Cardiac atrium fibroblast (primary cell): Measurements from ENCODE around the gene SRRT. TPM values are rescaled to one million over a fixed set of nuclear protein-coding genes. Genes with fewer than 3 reads are reported as not detected.

Experiments used
- total RNA-seq: library from RNA; depleted of rRNA; stranded (reverse); fragments of >200 nt; gene quantifications from 2 replicates; pipeline ENCODE4 v1.2.3, GENCODE V29; 2015

SRRT gene
- total RNA-seq = 43.1 and 52.2 TPM in 2 replicates

DNA sequence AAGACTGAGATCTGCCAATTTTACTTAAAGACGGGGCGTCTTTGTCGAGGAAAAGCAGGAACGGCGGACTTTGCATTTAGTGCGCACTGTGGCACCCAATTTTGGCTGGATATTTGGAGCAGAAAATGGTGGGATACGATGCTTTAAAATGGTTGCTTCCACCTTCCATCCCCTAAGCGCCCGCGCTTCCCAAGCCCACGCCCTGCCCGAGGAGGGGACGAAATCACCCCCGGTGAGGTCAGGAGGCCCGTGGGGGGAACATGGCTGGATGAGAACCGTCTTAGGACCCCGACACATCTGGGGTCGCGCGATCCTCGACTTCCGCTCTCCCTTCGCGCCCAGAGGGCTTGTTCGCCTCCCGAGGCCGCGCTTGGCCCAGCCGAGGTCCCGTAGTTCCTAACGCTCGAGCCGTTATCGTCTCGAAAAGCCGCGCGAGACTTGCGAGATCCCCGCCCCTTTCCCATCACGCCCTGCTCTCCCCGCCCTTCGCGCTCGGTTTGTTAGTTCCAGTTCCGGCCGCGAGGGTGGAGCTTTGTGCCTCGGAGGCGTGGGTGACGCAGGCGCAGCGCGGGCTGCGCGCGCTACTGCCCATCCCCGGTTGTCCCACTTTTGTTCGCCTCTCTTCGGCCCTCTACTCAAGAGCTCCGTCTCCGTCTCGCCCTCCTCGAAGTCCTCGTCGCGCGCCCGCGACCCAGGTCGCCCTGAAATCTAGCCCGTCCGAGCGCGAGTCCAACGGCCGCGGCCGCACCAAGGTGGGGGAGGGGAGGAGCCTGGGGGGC lies at the start of gene SRRT:
Gene SRRT (plus strand): TSS at position 527 of the 779 bp plus-strand sequence. CDS start 488 bp downstream, outside the sequence.

DNA sequence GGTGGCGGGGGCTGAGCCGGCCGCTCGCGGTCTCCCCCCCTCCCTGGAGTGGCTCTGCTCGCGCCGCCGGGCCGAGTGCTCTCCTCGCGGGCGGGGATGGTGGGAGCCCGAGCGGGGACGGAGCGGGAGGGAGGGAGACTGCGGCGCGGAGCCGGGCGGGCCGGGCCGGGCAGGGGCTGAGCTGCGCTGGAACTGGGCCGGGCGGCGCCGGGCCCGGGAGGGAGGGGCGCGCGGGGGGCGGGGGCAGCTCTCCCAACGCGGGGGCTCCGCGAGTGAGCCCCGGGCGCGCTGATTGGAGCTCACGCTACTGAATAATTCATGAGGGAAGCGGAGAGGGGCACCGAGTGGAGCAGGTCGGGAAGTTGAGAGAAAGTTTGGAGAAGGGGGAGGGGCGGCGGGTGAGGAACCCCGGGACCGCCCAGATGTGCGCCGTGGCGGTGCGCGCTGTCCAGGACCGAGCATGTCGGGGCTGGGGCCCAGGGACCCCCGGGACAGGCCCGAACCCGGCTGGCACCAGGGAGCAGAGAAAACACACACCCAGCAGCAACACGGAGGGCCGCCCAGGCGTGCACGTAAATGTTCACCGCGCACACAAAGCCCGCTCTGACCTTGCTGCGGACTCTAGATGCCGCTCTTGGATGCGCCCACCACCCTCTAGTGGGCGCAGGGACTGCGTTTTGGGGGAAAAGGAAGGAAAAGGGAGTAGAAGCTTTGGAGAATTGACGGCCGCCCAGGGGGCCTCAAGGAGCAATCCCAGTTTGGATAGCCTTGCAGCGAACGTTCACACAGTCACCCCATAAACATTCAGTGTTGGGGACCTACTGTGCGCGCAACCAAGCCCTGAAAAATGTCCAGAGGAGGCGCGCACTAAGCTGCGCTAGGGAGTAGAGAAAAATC lies 47.3 kb upstream of the SRRT start, which contains the start of gene EPHB4:
Gene EPHB4 (minus strand): TSS at position 194 of the 897 bp plus-strand sequence. CDS start 493 bp downstream, outside the sequence.

DNA sequence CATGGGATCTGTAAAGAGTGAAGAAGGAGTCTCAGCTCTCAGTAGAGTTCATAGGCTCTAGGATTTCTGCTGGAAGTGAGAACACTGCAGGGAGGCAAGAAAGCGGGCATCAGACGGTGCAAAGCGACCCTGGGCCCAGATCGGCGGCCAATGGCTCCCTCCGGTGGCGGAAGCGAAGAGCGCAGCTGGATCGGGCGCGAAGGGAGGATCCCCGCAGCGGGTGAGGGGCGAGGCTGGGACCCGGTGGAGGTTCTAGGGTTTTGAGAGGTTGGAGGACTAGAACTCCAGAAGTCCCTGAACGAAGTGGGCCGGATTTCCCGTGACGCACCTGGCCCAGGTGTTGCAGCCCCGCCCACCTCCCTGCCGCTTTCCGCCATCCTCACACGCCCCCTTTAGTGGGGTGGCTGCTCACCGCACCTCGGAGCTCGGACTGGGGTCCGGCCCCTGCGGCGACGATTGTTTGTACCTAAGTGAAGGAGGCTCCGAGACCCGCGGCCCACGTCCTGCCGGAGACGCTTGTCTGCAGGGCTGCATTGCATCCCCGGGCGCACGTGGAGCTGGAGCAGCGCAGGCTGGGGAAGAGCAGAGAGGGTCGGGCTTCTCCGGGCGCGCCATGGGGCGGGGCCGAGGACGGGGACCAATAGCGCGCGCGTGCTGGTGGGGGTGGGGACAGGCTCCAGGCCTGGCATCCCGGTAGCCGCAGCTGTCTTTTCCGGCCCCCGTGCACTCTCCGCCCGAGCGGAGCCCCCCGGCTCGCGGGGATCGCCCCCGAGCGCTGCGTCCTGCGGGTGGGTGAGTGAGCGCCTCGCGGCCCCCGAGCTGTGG lies 22.6 kb upstream of the SRRT start, which contains the start of gene SLC12A9:
Gene SLC12A9 (plus strand): TSS at position 666 of the 825 bp plus-strand sequence. CDS start 1,485 bp downstream, outside the sequence.

DNA sequence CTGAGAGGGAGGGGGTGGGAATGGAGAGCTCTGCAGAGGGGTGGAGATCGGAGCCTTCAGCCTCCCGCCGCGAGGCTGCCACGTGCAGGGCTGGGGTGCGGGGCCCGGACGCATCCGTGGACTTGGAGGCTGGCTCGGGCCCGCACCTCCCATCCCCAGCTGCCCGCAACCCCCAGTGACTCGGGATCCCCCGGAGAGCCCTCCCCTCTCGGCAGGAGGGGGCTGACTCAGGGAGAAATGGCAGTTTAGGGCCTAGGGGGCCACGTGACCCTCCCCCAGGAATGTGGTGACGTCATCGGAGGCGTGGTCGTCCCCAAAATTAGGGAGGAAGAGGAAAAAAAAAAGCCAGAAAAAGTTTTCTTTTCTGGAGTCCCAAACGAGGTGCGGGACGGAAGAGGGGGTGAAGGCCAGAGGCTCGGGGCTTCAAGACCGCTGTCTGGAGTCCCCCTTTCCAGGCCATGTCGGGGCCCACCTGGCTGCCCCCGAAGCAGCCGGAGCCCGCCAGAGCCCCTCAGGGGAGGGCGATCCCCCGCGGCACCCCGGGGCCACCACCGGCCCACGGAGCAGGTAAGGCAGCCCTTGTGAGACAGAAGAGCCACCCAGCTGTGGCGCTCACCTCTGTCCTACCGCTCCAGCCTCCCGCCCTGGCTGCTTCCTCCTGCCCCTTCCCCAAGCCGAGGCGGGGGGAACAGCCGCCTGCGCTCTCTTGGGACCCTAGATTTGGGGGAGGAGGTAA lies 7.7 kb upstream of the SRRT start, which contains the start of gene TRIP6:
Gene TRIP6 (plus strand): TSS at position 348 of the 736 bp plus-strand sequence. CDS start 111 bp downstream, at position 459.

DNA sequence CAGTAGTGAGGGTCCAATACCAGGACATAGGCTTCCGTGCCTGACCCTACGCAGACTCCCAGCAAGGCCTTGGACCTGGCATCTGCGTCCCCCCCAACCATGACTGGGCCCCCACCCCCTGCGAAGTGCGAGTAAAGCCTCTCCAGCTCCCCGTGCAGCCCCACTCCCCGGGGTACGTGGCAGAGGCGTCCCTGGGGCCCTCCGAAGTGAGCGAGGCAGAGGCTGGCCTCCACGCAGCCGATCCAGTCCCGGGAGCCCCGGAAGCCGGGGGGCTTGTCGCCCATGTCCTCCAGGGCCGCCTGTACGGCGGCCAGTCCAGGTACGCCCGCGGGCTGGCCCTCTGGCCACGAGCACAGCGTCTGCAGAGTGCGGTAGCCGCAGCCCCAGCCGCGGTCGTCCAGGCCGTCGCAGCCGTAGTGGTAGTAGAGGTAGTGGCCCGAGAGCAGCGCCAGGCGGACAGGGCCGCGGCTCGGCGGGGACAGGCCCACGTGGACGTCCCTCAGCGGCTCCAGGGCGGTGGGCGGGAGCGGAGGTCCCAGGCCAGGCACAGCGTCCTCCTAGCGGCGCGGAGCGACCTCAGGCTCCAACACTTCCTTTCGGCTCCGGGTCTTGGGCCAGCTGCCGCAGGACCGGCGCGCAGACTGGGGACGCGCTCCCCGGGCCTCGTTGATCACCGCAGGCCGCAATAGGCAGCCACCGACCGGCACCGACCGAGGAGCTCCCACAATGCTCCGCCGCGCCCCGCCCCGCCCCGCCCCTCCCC lies 14.3 kb downstream of the SRRT start, which contains the start of gene UFSP1:
Gene UFSP1 (minus strand): TSS at position 728 of the 763 bp plus-strand sequence. CDS start 444 bp downstream, at position 284.

GRCh38 chr7:100895701-100895955 lies 20.7 kb downstream of the SRRT start, which contains the start of gene ACHE:
Gene ACHE, minus strand, starts transcription at chr7:100895888. Its CDS starts 1,656 bp downstream, at chr7:100894232.

Other genes with a start within 250 kb of the SRRT start
- gene TFR2, start 233.6 kb upstream of the SRRT start, total RNA-seq = 2.9 and 4.5 TPM in 2 replicates
- not detected in 2 replicates for gene ACTL6B, start 218.7 kb upstream of the SRRT start, total RNA-seq
- 215 and 238 TPM in 2 replicates for gene GNB2, start 201.4 kb upstream of the SRRT start, total RNA-seq
- gene GIGYF1, start 180.9 kb upstream of the SRRT start, total RNA-seq = 11.0 and 15.0 TPM in 2 replicates
- gene POP7, start 169.0 kb upstream of the SRRT start, total RNA-seq = 21.5 and 28.7 TPM in 2 replicates
- gene EPO, start 154.6 kb upstream of the SRRT start, total RNA-seq = not detected in 2 replicates
- gene ZAN, start 141.5 kb upstream of the SRRT start, total RNA-seq = not detected in 2 replicates
- 44.4 and 46.8 TPM in 2 replicates for gene EPHB4, start 47.6 kb upstream of the SRRT start, total RNA-seq
- 13.4 and 16.2 TPM in 2 replicates for gene SLC12A9, start 22.4 kb upstream of the SRRT start, total RNA-seq
- 88.0 and 92.2 TPM in 2 replicates for gene TRIP6, start 7.7 kb upstream of the SRRT start, total RNA-seq
- 0.49 and 6.0 TPM in 2 replicates for gene UFSP1, start 14.6 kb downstream of the SRRT start, total RNA-seq
- gene ACHE, start 20.8 kb downstream of the SRRT start, total RNA-seq = 0.16 TPM in 1 of 2 replicates, not detected in the other
- gene MUC3A, start 74.4 kb downstream of the SRRT start, total RNA-seq = not detected in 2 replicates
- 5.7 TPM in 1 of 2 replicates, not detected in the other for gene MUC12, start 94.5 kb downstream of the SRRT start, total RNA-seq
- not detected in 2 replicates for gene MUC17, start 145.0 kb downstream of the SRRT start, total RNA-seq
- gene TRIM56, start 210.4 kb downstream of the SRRT start, total RNA-seq = 10.8 and 14.7 TPM in 2 replicates